ENCODE measurements around the gene ENDOU.

ENDOU gene

GRCh38 chr12:47754126-47754525 is 28.8 kb upstream of the ENDOU start:
- Histone ChIP-seq H3K4me3 (ENCODE audit: low read depth, low read length) (no peak overlapping the region), H2AFZ (peak overlapping the region; percentile 35), H3K27me3 (ENCODE audit: control insufficient read depth, insufficient read depth, low read length) (no peaks in the 10 kb centered on the region), H3K79me2 (peaks cover 36% of the 10 kb centered on the region), H3K9me3 (ENCODE audit: control insufficient read depth, low read length) (no peaks in the 10 kb centered on the region), H3K27ac (peak overlapping the region; percentile 94), H3K9ac (no peak overlapping the region), H3K4me1 (peaks cover 62% of the 10 kb centered on the region), H3K36me3 (ENCODE audit: control insufficient read depth, insufficient read depth, low read length) (no peaks in the 10 kb centered on the region), H3K4me2 (ENCODE audit: low read length) (peak overlapping the region; percentile 10)
- TF ChIP-seq, protein P1, sequence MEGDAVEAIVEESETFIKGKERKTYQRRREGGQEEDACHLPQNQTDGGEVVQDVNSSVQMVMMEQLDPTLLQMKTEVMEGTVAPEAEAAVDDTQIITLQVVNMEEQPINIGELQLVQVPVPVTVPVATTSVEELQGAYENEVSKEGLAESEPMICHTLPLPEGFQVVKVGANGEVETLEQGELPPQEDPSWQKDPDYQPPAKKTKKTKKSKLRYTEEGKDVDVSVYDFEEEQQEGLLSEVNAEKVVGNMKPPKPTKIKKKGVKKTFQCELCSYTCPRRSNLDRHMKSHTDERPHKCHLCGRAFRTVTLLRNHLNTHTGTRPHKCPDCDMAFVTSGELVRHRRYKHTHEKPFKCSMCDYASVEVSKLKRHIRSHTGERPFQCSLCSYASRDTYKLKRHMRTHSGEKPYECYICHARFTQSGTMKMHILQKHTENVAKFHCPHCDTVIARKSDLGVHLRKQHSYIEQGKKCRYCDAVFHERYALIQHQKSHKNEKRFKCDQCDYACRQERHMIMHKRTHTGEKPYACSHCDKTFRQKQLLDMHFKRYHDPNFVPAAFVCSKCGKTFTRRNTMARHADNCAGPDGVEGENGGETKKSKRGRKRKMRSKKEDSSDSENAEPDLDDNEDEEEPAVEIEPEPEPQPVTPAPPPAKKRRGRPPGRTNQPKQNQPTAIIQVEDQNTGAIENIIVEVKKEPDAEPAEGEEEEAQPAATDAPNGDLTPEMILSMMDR (IDR thresholded peaks at IDR 0.05), result no peak

DNA sequence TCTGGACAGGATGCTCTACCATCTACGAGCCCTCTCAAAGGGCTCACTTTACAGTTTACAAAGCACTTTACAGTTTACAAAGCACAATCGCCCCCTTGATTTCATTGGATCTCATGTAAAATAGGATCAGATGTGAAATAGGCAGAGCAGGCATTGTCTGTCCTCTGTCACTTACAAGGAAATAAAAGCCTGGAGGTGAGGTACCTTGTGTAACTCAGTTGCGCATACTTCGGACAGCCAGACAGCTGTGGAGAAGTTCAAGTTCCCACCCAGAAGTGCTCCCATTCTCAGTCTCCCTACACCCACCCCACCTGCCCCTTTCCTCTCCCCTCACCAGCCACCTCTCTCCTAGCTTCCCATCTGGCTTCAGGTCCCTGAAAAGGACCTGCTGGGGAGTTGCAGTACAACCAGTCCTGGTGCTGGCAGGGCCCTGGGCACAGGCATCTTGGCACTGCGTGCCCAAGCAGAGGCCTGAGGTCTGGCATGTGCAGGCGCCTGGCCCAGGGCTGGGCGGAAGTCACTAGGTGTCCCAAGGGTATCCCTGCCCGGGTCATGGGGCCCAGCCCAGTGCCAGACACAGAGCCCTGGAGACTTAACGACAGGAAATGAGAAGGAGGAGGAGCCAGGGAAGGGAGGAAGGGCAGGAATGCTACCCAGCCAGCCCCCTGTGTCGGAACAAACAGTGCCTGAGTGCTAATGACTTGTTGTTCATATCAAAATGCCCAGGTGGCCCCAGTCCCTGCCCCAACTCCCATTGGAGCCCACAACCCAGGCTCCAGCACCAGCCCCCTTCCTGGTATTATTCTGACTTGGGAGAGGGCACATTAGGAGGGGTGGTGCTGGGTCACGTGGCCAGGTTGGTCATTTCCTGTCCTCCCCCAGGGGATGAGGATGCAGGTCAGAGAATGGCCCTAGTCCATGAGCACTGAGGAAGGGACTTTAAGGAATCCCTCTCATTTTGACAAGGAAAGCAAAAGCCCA is 28.0 kb upstream of the ENDOU start:
- peak overlapping the region; percentile 94 for H3K27ac ChIP-seq
- H3K36me3 ChIP-seq (ENCODE audit: control insufficient read depth, insufficient read depth, low read length), result no peaks in the 10 kb centered on the region
- no peak overlapping the region for H2AFZ ChIP-seq
- peaks cover 62% of the 10 kb centered on the region for H3K4me1 ChIP-seq
- peaks cover 34% of the 10 kb centered on the region for H3K79me2 ChIP-seq
- TF ChIP-seq, protein P1 (IDR thresholded peaks at IDR 0.05), result no peak
- H3K4me3 ChIP-seq (ENCODE audit: low read depth, low read length), result no peak overlapping the region
- peak overlapping the region; percentile 23 for H3K4me2 ChIP-seq (ENCODE audit: low read length)
- H3K27me3 ChIP-seq (ENCODE audit: control insufficient read depth, insufficient read depth, low read length), result no peaks in the 10 kb centered on the region
- no peaks in the 10 kb centered on the region for H3K9me3 ChIP-seq (ENCODE audit: control insufficient read depth, low read length)
- H3K9ac ChIP-seq, result no peak overlapping the region

DNA sequence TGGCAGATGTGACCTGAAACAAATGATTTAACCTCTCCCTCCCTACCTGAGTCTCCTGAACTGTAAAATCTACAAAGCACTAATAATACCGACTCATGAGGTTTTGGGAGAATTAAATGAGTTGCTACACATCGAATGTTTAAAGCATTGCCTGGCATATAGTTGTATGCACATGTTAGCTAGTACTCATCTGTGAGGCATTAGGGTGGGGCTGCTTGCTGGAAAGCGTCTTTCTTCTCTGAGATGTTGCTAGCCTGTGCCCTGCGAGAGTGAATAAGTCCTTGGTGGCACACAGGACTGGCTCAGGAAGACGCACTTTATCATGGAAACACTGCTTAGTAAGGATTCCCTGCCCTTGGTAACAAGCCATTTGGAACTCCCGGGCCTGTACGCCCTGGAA is 27.3 kb upstream of the ENDOU start:
- Histone ChIP-seq H3K4me3 (ENCODE audit: low read depth, low read length) (no peak overlapping the region), H3K4me2 (ENCODE audit: low read length) (no peak overlapping the region), H3K27ac (peak overlapping the region; percentile 94), H3K4me1 (peaks cover 57% of the 10 kb centered on the region), H2AFZ (no peak overlapping the region), H3K9me3 (ENCODE audit: control insufficient read depth, low read length) (no peaks in the 10 kb centered on the region), H3K27me3 (ENCODE audit: control insufficient read depth, insufficient read depth, low read length) (no peaks in the 10 kb centered on the region), H3K79me2 (peaks cover 33% of the 10 kb centered on the region), H3K9ac (no peak overlapping the region), H3K36me3 (ENCODE audit: control insufficient read depth, insufficient read depth, low read length) (no peaks in the 10 kb centered on the region)
- TF ChIP-seq, protein P1 (IDR thresholded peaks at IDR 0.05), result no peak

DNA sequence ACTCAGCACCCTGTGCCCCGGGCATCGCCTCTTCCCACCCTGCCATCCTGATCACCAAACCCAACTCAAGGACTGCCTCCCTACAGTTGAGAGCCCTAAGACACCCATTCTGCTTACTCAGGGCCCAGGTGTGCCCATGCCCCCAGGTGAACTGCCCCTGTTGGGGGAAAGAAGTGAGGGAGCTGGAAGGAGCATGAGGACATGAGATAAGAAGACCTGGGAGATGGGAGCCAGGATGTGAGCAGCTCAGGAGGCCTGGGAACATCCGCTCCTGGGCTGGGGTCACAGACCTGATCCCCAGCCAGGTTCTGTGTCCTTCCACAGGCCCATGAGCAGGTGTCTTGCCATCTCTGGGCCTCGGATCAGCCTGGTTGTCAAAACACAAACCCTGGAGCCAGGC is 26.8 kb upstream of the ENDOU start:
- Histone ChIP-seq H3K9me3 (ENCODE audit: control insufficient read depth, low read length) (no peaks in the 10 kb centered on the region), H3K4me2 (ENCODE audit: low read length) (no peak overlapping the region), H3K4me3 (ENCODE audit: low read depth, low read length) (no peak overlapping the region), H3K27ac (no peak overlapping the region), H3K4me1 (peaks cover 55% of the 10 kb centered on the region), H3K9ac (no peak overlapping the region), H3K79me2 (peaks cover 30% of the 10 kb centered on the region), H2AFZ (no peak overlapping the region), H3K36me3 (ENCODE audit: control insufficient read depth, insufficient read depth, low read length) (no peaks in the 10 kb centered on the region), H3K27me3 (ENCODE audit: control insufficient read depth, insufficient read depth, low read length) (no peaks in the 10 kb centered on the region)
- TF ChIP-seq, protein P1 (IDR thresholded peaks at IDR 0.05), result no peak
